ENCODE results near the gene ARHGAP18.

Gene ARHGAP18

DNA sequence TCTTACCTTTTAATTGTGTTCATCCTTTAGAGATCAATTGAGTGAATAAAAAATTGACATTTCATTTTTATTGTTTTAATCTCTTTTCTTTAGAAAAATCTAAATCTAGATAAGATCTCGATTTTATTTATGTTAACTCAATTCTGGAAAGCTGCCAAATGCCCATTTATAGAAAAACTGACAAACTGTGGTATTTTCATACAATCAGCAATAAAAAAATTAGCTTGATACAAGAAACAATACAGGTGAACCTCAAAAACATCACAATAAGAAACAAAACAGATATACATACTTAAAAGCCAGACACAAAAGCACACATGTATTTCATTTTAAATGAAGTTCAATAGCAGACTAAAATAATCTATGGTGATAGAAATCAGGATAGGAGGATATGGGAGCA is 30.0 kb upstream of the ARHGAP18 start:
- DNase-seq (ENCODE audit: extremely low read depth, low read depth): no peak
- TF ChIP-seq, protein P1, sequence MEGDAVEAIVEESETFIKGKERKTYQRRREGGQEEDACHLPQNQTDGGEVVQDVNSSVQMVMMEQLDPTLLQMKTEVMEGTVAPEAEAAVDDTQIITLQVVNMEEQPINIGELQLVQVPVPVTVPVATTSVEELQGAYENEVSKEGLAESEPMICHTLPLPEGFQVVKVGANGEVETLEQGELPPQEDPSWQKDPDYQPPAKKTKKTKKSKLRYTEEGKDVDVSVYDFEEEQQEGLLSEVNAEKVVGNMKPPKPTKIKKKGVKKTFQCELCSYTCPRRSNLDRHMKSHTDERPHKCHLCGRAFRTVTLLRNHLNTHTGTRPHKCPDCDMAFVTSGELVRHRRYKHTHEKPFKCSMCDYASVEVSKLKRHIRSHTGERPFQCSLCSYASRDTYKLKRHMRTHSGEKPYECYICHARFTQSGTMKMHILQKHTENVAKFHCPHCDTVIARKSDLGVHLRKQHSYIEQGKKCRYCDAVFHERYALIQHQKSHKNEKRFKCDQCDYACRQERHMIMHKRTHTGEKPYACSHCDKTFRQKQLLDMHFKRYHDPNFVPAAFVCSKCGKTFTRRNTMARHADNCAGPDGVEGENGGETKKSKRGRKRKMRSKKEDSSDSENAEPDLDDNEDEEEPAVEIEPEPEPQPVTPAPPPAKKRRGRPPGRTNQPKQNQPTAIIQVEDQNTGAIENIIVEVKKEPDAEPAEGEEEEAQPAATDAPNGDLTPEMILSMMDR (IDR thresholded peaks at IDR 0.05; ENCODE audit: low read depth, low read length, missing control alignments): no peak
- no peak overlapping the region for H3K4me3 ChIP-seq (replicated peaks; ENCODE audit: low read depth, low read length)

DNA sequence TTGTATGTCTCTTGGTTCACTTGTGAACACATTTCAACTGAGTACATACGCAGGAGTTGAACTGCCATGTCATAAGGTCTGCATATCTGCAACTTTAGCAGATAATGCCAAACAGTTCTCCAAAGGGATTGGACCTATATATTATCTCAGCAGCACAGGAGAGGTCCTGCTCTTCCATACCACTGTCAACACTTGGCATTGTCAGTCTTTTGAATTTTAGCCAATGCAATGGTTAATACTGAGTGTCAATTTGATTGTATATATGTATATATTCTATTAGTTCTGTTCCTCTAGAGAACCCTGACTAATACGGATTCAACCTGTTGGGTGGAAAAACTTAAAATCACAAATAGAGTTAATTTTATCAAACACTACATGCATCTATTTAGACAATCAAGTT is 26.1 kb upstream of the ARHGAP18 start:
- no peak for DNase-seq (ENCODE audit: extremely low read depth, low read depth)
- H3K4me3 ChIP-seq (replicated peaks; ENCODE audit: low read depth, low read length): no peak overlapping the region
- TF ChIP-seq, protein P1 (IDR thresholded peaks at IDR 0.05; ENCODE audit: low read depth, low read length, missing control alignments): no peak

DNA sequence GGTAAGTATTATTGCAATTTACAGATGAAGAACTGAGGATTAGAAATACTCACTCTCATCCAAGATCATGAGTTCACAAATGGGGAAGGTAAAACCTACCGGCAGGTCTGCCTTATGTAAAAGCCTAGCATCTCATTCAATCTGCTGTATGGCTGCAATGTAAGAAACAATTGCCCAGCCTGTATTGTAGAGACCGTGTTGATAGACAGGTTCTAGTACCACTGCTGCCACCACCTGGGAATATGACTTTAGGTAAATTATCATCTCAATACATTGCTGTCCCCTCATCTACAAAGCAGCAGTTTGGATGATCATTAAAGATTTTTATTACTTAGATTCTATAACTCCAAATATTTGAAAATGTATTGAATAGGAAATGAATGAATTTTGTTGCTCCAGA is 23.3 kb upstream of the ARHGAP18 start:
- TF ChIP-seq, protein P1 (IDR thresholded peaks at IDR 0.05; ENCODE audit: low read depth, low read length, missing control alignments): no peak
- no peak for DNase-seq (ENCODE audit: extremely low read depth, low read depth)
- no peak overlapping the region for H3K4me3 ChIP-seq (replicated peaks; ENCODE audit: low read depth, low read length)

DNA sequence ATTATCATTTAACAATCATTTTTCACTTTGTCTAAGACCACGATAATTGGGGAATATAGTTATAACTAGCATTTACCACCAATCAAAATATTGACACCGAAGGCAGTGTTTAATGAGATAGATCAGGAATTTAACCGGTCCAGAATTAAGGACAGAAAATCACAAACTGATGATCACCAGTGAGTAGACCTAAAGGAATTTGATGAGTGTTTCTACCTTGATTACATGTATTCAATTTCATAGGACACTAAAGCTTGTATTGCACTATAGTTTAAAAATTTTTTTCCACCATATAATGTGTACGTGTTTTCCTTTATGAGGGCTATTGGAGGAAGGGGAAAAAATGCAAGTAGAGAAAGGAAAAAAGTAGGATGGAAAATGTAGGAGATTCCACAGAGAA is 22.6 kb upstream of the ARHGAP18 start:
- TF ChIP-seq, protein P1 (IDR thresholded peaks at IDR 0.05; ENCODE audit: low read depth, low read length, missing control alignments): no peak
- no peak for DNase-seq (ENCODE audit: extremely low read depth, low read depth)
- no peak overlapping the region for H3K4me3 ChIP-seq (replicated peaks; ENCODE audit: low read depth, low read length)

DNA sequence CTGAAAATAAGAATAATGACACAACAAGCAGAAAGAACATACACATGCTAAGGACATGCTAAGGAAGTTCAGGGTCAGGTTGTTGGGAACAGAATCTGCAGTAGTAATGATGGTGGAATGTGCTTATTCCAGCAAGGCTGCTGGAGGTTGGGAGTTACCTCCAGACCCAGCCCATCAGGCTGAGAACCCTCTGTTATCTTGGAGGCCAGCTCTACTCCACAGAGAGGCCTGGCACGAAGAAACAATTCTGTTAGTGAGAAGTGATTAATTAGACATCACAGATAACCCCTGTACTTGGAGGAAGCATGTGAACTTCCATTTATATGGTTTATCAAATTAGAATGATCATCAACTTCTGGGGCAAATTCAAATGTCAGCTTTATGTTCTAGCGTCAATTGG is 22.1 kb upstream of the ARHGAP18 start:
- H3K4me3 ChIP-seq (replicated peaks; ENCODE audit: low read depth, low read length): no peak overlapping the region
- TF ChIP-seq, protein P1 (IDR thresholded peaks at IDR 0.05; ENCODE audit: low read depth, low read length, missing control alignments): no peak
- DNase-seq (ENCODE audit: extremely low read depth, low read depth): no peak

DNA sequence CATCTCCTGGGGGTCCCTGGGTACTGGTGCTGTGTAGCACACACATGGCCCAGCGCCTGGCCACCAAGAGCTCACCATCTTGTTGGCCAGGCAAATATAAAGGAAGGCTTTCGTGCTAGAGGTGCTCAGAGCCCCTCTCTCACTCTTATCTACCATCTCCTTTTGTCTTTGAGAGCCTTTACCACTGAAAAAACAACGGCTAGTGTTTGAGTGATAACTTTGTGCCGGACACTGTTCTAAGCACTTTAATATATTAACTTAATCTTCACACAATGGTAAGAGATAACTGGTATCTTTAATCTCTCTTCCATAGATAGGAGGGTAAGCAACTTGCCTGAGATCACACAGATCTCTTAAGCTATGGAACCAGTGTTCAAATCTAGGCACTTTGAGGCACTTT is 21.5 kb upstream of the ARHGAP18 start:
- TF ChIP-seq, protein P1 (IDR thresholded peaks at IDR 0.05; ENCODE audit: low read depth, low read length, missing control alignments): no peak
- H3K4me3 ChIP-seq (replicated peaks; ENCODE audit: low read depth, low read length): no peak overlapping the region
- DNase-seq (ENCODE audit: extremely low read depth, low read depth): no peak

DNA sequence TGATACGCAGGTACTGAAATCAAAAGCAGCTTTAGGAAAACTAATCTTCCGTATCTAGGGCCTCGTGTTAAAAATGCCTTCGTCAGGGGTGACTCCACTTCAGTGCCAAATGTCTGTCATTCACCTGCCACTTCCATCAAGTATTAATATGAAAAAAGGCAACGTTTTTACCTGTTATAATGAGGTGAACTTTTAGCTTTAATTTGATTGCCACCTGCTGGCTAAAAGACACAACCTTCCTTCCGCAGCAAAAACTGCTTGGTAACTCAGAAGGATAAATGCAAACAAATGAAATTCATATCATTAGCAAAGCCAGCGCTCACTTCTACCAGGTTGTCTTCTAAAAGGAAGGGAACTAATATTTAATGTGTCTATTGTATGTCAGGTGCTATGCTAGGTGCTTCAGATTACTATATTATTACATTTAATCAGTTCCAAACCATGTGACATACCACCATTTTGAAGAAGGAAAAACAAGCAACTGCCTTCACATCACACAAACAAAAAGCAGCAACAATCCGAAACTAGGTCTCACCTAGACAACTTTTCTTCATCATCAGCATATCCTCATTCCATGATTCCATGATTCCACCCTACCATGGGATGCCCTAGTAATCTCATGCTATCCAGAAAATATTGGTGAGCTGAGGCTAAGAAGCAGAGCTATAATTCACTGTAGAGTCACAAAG is 20.6 kb upstream of the ARHGAP18 start:
- TF ChIP-seq, protein P1 (IDR thresholded peaks at IDR 0.05; ENCODE audit: low read depth, low read length, missing control alignments): peak; percentile 38
- no peak for DNase-seq (ENCODE audit: extremely low read depth, low read depth)
- H3K4me3 ChIP-seq (replicated peaks; ENCODE audit: low read depth, low read length): no peak overlapping the region

Measured in HFF-Myc (cell line).